Esophagus muscularis mucosa (tissue), 4 donors: ENCODE results near the gene DDR2. TPM values are rescaled to one million over a fixed set of nuclear protein-coding genes. Genes with fewer than 3 reads are reported as not detected.
A peak's percentile ranks its signal among the peaks of the same experiment; 100 is the strongest.
"Not testable (repeated sequence)": the region's sequence is repeated elsewhere in the genome, so short reads cannot be mapped to it uniquely, and the experiment has no call there.

Experiments
- DNase-seq: peaks from one replicate; pipeline ENCODE4 v3.0.0-alpha.2; 2017; ENCODE audit errors: extremely low spot score
- H3K27ac ChIP-seq, 4 donors: fragments of 200-600 bp; sonication (generic); replicated peaks in 1 of 4; 1 replicate in 3 of 4; 2 replicates in 1 of 4; pipeline ENCODE4 v1.5.1; 2016 to 2019; ENCODE audit warnings: mild to moderate bottlenecking in 1 of 4
- H3K27me3 ChIP-seq, 4 donors: fragments of 200-600 bp; sonication (generic); one replicate each; pipeline versions ENCODE4 v1.5.1 to v1.6.0; 2016 to 2019
- H3K36me3 ChIP-seq, 4 donors: fragments of 200-600 bp; sonication (generic); one replicate each; pipeline ENCODE4 v1.5.1; 2016 to 2019
- H3K4me1 ChIP-seq, 4 donors: fragments of 200-600 bp; sonication (generic); one replicate each; pipeline ENCODE4 v1.5.1; 2016 to 2019
- H3K4me3 ChIP-seq, 4 donors: fragments of 200-600 bp; sonication (generic); 1 replicate in 2 of 4; 2 replicates in 2 of 4; pipeline ENCODE4 v1.5.1; 2016 to 2019; ENCODE audit warnings: mild to moderate bottlenecking in 4 of 4, moderate library complexity in 1 of 4
- H3K9me3 ChIP-seq, 4 donors: fragments of 200-600 bp; sonication (generic); 1 replicate in 3 of 4; 2 replicates in 1 of 4; pipeline ENCODE4 v1.5.1; 2016 to 2019
- EP300 ChIP-seq: sonication (generic); formaldehyde crosslinking; IDR thresholded peaks from one replicate; pipeline ENCODE4 v1.6.1; 2017; ENCODE audit warnings: antibody characterized with exemption
- POLR2A ChIP-seq: fragments of 450-650 bp; IDR thresholded peaks from one replicate; pipeline ENCODE4 v1.6.1; 2017; ENCODE audit warnings: antibody characterized with exemption, moderate library complexity, mild to moderate bottlenecking, low read depth
- POLR2AphosphoS5 ChIP-seq, 2 donors: sonication (generic); formaldehyde crosslinking; IDR thresholded peaks; one replicate each; pipeline ENCODE4 v1.6.1; 2017; ENCODE audit warnings: antibody characterized with exemption in 2 of 2
- WGBS: methylation state at CpG from one replicate; pipeline ENCODE4 v1.1.5; 2018; 5-methylcytosine and 5-hydroxymethylcytosine counted together
- intact Hi-C: fragments of 100-400 bp; cut with DNase I; formaldehyde crosslinking; loops from one replicate; pipeline ENCODE4 v1.15.1; 2023
- total RNA-seq, 4 donors: library from RNA; depleted of rRNA; stranded (reverse); fragments of >200 nt; gene quantifications; one replicate each; pipeline versions ENCODE4 v1.1.0 to v1.2.1, GENCODE V29; 2016
- TF ChIP-seq, protein P1 (sequence below), 3 experiments: fragments of 200-600 bp in 2 of 3; fragments of 450-650 bp in 1 of 3; sonication (generic) in 2 of 3; IDR thresholded peaks; one replicate each; pipeline ENCODE4 v1.5.1; 2017 to 2019; ENCODE audit warnings: antibody characterized with exemption in 3 of 3, mild to moderate bottlenecking in 2 of 3, moderate library complexity in 1 of 3

Gene DDR2
- total RNA-seq, 4 donors from 2014 or later, result 143 to 194 (median 175) TPM

DNA sequence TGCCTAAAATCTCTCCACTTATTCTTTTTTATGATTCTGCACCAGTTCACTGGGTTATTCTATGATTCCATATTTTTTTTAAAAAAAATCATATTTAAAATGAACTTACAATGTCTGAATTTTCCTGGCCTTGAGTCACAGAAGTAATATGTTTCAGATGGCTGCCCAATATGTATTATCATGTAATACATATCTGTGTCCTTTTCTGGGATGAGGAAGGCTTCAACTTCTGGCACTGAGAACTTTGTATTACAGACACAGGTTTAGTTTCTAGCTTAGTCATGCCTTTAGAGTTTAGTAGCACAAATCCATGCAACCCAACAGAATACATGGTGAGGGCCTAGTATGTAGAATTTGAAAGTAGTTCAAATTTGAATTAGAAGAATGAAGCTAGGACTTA lies 150.4 kb downstream of the DDR2 start:
- H3K27me3 ChIP-seq, result no peaks in the 10 kb centered on the region
- H3K4me3 ChIP-seq, result no peak overlapping the region
- DNase-seq, result no peak
- H3K4me1 ChIP-seq, result no peaks in the 10 kb centered on the region
- intact Hi-C loops, result no loop called here
- H3K36me3 ChIP-seq, result peaks cover 0 to 51% (median 29%) of the 10 kb centered on the region in 4 donors
- TF ChIP-seq, protein P1, sequence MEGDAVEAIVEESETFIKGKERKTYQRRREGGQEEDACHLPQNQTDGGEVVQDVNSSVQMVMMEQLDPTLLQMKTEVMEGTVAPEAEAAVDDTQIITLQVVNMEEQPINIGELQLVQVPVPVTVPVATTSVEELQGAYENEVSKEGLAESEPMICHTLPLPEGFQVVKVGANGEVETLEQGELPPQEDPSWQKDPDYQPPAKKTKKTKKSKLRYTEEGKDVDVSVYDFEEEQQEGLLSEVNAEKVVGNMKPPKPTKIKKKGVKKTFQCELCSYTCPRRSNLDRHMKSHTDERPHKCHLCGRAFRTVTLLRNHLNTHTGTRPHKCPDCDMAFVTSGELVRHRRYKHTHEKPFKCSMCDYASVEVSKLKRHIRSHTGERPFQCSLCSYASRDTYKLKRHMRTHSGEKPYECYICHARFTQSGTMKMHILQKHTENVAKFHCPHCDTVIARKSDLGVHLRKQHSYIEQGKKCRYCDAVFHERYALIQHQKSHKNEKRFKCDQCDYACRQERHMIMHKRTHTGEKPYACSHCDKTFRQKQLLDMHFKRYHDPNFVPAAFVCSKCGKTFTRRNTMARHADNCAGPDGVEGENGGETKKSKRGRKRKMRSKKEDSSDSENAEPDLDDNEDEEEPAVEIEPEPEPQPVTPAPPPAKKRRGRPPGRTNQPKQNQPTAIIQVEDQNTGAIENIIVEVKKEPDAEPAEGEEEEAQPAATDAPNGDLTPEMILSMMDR (IDR thresholded peaks at IDR 0.05), result no peak
- TF ChIP-seq POLR2AphosphoS5 (IDR thresholded peaks at IDR 0.05), result no peak
- TF ChIP-seq EP300, result no peak
- TF ChIP-seq POLR2A, result no peak
- no peaks in the 10 kb centered on the region for H3K9me3 ChIP-seq
- H3K27ac ChIP-seq, result no peak overlapping the region

- intact Hi-C loops, result loop anchor here (5.0 kb wide), 1 partner anchor 158 kb away; no protein-coding TSS in a partner anchor
- not testable (repeated sequence) for H3K4me3 ChIP-seq, H3K27ac ChIP-seq, H3K4me1 ChIP-seq, H3K9me3 ChIP-seq, H3K27me3 ChIP-seq, DNase-seq
- H3K36me3 ChIP-seq, result peaks cover 0 to 29% (median 18%) of the 10 kb centered on the region in 4 donors
- 100% methylated on average over 1 of the region's 1 CpG for WGBS
Observed at GRCh38 chr1:162784926-162785325, 152.7 kb downstream of the DDR2 start.

GRCh38 chr1:162788783-162789182 lies 156.5 kb downstream of the DDR2 start:
- not testable (repeated sequence) for DNase-seq, H3K4me3 ChIP-seq, H3K27me3 ChIP-seq, H3K9me3 ChIP-seq, H3K36me3 ChIP-seq, H3K4me1 ChIP-seq
- peak overlapping the region; percentile 37 to 90 (median 69) for H3K27ac ChIP-seq
- intact Hi-C loops, result loop anchor here (5.0 kb wide), 1 partner anchor 161 kb away; no protein-coding TSS in a partner anchor
- WGBS, result 100% methylated on average over 1 of the region's 1 CpG

DNA sequence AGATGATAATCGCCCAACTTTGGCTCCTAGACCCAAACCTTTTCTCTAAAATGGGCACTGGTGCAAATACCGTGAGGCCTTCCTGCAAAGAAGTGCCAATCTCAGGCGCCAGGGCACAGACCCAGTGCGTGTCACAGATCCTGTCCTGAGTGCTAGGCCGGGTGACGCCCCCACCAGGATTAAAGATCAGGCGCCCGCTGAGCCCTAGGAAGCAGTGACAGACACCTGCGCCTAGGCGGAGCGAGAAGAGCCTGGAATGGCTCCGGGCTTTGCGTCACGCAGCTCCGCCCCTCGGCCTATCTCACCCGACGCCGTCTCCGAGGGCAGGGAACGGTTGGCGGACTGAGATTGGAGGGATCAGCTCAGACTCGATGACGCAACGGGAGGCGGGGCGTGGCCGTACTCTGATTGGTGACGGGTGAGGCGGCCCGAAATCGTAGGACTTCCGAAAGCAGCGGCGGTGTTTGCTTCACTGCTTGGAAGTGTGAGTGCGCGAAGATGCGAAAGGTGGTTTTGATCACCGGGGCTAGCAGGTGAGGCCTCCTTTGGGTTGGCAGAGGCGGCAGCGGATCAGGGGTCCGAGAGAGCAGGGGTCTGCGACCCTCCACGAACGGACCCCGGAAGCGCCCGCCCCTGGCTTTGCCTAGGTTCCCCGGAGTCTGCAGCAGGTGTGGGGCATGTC lies 158.2 kb downstream of the DDR2 start, which contains the start of gene HSD17B7:
Gene HSD17B7 (plus strand): TSS at position 400 of the 682 bp plus-strand sequence. CDS start 99 bp downstream, at position 499.
- TF ChIP-seq, protein P1 (IDR thresholded peaks at IDR 0.05), result peak in 1 of 3 experiments; percentile 7
- TF ChIP-seq POLR2AphosphoS5 (IDR thresholded peaks at IDR 0.05), result peak; percentile 79 to 83
- intact Hi-C loops, H3K9me3 ChIP-seq: not testable (repeated sequence)

GRCh38 chr1:162790985-162791357 lies 158.7 kb downstream of the DDR2 start:
- H3K4me1 ChIP-seq, H3K27me3 ChIP-seq, DNase-seq, intact Hi-C loops, H3K9me3 ChIP-seq: not testable (repeated sequence)
- Histone ChIP-seq H3K27ac (peak overlapping the region; percentile 76 to 90 (median 89)), H3K36me3 (peaks cover 0 to 12% (median 6%) of the 10 kb centered on the region in 4 donors), H3K4me3 (peak overlapping the region; percentile 47 to 64 (median 55))
- 0% methylated on average over 3 of the region's 8 CpGs for WGBS

More for the DNA sequence above, 158.2 kb downstream of the DDR2 start, which contains the start of gene HSD17B7:
- 0% methylated on average over 7 of the region's 49 CpGs for WGBS
- H3K36me3 ChIP-seq, result peaks cover 0 to 12% (median 6%) of the 10 kb centered on the region in 4 donors
- DNase-seq, H3K4me1 ChIP-seq, H3K27me3 ChIP-seq: not testable (repeated sequence)
- peak within 1 kb of the TSS; percentile 47 to 64 (median 55) for H3K4me3 ChIP-seq
- H3K27ac ChIP-seq, result peak within 1 kb of the TSS; percentile 88 to 90 (median 90)

- DNase-seq, H3K27me3 ChIP-seq, H3K4me3 ChIP-seq, H3K4me1 ChIP-seq, H3K9me3 ChIP-seq, intact Hi-C loops, H3K27ac ChIP-seq: not testable (repeated sequence)
- H3K36me3 ChIP-seq, result peaks cover 0 to 22% (median 9%) of the 10 kb centered on the region in 4 donors
- 88% methylated on average over 1 of the region's 1 CpG for WGBS
Observed at GRCh38 chr1:162794284-162794683, 162.0 kb downstream of the DDR2 start.

DNA sequence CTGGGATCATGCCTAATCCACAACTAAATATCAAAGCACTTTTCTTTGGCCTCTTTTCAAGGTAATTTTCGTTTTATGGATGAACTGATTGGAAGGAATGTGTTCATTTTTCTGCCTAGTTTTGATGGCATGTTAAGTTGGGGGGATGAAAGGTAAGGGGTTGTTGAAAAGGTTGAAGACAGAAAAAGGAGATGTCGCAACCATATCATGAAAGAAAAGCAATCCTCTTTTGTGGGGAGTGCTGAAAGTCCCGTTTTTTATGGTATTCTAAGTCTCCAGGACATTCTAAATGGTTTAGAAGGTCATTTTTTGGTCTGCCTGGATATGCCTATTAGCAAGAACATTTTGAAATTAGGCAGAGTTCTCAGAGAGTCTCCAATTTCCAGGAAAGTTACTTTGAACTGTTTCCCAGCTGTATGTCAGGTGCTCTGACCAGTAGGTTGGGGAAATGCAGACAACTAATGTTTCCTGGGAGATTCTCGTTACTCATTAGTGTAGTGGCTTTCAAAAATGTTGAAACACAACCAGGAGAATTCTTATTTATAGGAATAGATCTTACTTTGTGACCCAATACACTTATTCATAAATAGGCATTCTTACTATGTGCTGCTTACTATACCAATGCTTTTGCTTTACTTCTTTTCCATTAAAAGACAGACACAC lies 164.5 kb downstream of the DDR2 start:
- peaks cover 0 to 13% (median 2%) of the 10 kb centered on the region in 4 donors for H3K4me1 ChIP-seq
- H3K27ac ChIP-seq, DNase-seq, H3K4me3 ChIP-seq, H3K9me3 ChIP-seq, intact Hi-C loops, H3K27me3 ChIP-seq: not testable (repeated sequence)
- H3K36me3 ChIP-seq, result peaks cover 0 to 42% (median 16%) of the 10 kb centered on the region in 4 donors
- WGBS, result 73% methylated on average over 4 of the region's 4 CpGs
